HCT116 (cell line): ENCODE data around the gene FBXL19.

Experiments
- CTCF ChIP-seq, 3 experiments: fragments of 200-600 bp in 1 of 3; sonication (generic) in 1 of 3; IDR thresholded peaks in 2 of 3; conservative IDR thresholded peaks in 1 of 3; 2 replicates each; pipeline ENCODE4 v1.5.1; 2012 to 2017; ENCODE audit warnings: low read depth in 2 of 3, low read length in 2 of 3, antibody characterized with exemption in 1 of 3, borderline replicate concordance in 1 of 3, control low read depth in 1 of 3, mild to moderate bottlenecking in 1 of 3, mixed read lengths in 1 of 3, mixed run types in 1 of 3, moderate library complexity in 1 of 3; ENCODE audit not compliant: insufficient read depth in 1 of 3
- EGR1 ChIP-seq: IDR thresholded peaks from 2 replicates; pipeline ENCODE4 v1.6.1; 2012; ENCODE audit warnings: low read depth
- EZH2 ChIP-seq: fragments of 200-600 bp; sonication (generic); IDR thresholded peaks from 2 replicates; pipeline ENCODE4 v1.6.1; 2017; ENCODE audit warnings: antibody characterized with exemption, mixed run types
- MAX ChIP-seq: IDR thresholded peaks from 2 replicates; pipeline ENCODE4 v1.6.1; 2012
- POLR2A ChIP-seq: IDR thresholded peaks from 2 replicates; pipeline ENCODE4 v1.7.0; 2011; ENCODE audit warnings: borderline replicate concordance; ENCODE audit not compliant: insufficient read depth, insufficient read length; ENCODE audit errors: extremely low read depth
- SIN3A ChIP-seq: IDR thresholded peaks from 2 replicates; pipeline ENCODE4 v1.6.1; 2012; ENCODE audit warnings: low read depth
- ZBTB33 ChIP-seq: IDR thresholded peaks from 2 replicates; pipeline ENCODE4 v1.6.1; 2011; ENCODE audit warnings: mild to moderate bottlenecking, low read length, moderate library complexity; ENCODE audit not compliant: insufficient replicate concordance; ENCODE audit errors: extremely low read depth

- TF ChIP-seq CTCF (IDR thresholded peaks at IDR 0.05 in 2 of 3, conservative IDR thresholded peaks at IDR 0.05 in 1 of 3; ENCODE audit: borderline replicate concordance in 1 of 3, insufficient read depth in 1 of 3, low read depth in 2 of 3, low read length in 2 of 3) = no peak
- TF ChIP-seq POLR2A = no peak
- TF ChIP-seq EGR1 = no peak
- TF ChIP-seq MAX = no peak
- no peak for TF ChIP-seq SIN3A
- no peak for TF ChIP-seq EZH2
- TF ChIP-seq ZBTB33 = no peak
These were observed 66.2 kb downstream of the FBXL19 start for GRCh38 chr16:30989469-30990047.
